Activated CD4-positive, CD25-positive, alpha-beta regulatory T cell treated with anti-CD3 and anti-CD28 coated beads, Interleukin-2, amount 50 U/mL, for 72 hours (primary cell): ENCODE results near the gene NFE2L3.
"Not testable (repeated sequence)": the region's sequence is repeated elsewhere in the genome, so short reads cannot be mapped to it uniquely, and the experiment has no call there.

Source experiments
- DNase-seq: peaks from one replicate; pipeline ENCODE4 v3.0.0; 2021

Gene NFE2L3

GRCh38 chr7:26169271-26169670 lies 17.3 kb downstream of the NFE2L3 start:
- no peak for DNase-seq

GRCh38 chr7:26170663-26171062 lies 18.7 kb downstream of the NFE2L3 start:
- no peak for DNase-seq

GRCh38 chr7:26171601-26172000 lies 19.6 kb downstream of the NFE2L3 start:
- DNase-seq: no peak

- no peak for DNase-seq
Observed at GRCh38 chr7:26172048-26172447, 20.1 kb downstream of the NFE2L3 start.

GRCh38 chr7:26175903-26176302 lies 23.9 kb downstream of the NFE2L3 start:
- not testable (repeated sequence) for DNase-seq

GRCh38 chr7:26176696-26177095 lies 24.7 kb downstream of the NFE2L3 start:
- not testable (repeated sequence) for DNase-seq

GRCh38 chr7:26177269-26177668 lies 25.3 kb downstream of the NFE2L3 start:
- not testable (repeated sequence) for DNase-seq

- no peak for DNase-seq
Observed at GRCh38 chr7:26178272-26178960, 26.4 kb downstream of the NFE2L3 start.

GRCh38 chr7:26179422-26179821 lies 27.4 kb downstream of the NFE2L3 start:
- no peak for DNase-seq

- DNase-seq: no peak
Observed at GRCh38 chr7:26179826-26180497, 28.0 kb downstream of the NFE2L3 start.

- DNase-seq: no peak
Observed at GRCh38 chr7:26180792-26181198, 28.8 kb downstream of the NFE2L3 start.

GRCh38 chr7:26181474-26182227 lies 29.7 kb downstream of the NFE2L3 start:
- no peak for DNase-seq

- no peak for DNase-seq
Observed at GRCh38 chr7:26182283-26182682, 30.3 kb downstream of the NFE2L3 start.

- no peak for DNase-seq
Observed at GRCh38 chr7:26182706-26183105, 30.7 kb downstream of the NFE2L3 start.

GRCh38 chr7:26183545-26184280 lies 31.7 kb downstream of the NFE2L3 start:
- DNase-seq: no peak

- DNase-seq: not testable (repeated sequence)
Observed at GRCh38 chr7:26184281-26185101, 32.5 kb downstream of the NFE2L3 start.

GRCh38 chr7:26185131-26185843 lies 33.3 kb downstream of the NFE2L3 start:
- DNase-seq: no peak

- DNase-seq: no peak
Observed at GRCh38 chr7:26185844-26186180, 33.8 kb downstream of the NFE2L3 start.

- no peak for DNase-seq
Observed at GRCh38 chr7:26186364-26187311, 34.6 kb downstream of the NFE2L3 start.
